SK-N-SH (cell line): Measurements from ENCODE around the gene METTL17. TPM values are rescaled to one million over a fixed set of nuclear protein-coding genes. Genes with fewer than 3 reads are reported as not detected.

ENCODE experiments used
- CTCF ChIA-PET: fragments of 300-600, 350-600 bp; formaldehyde crosslinking; extraction: SDS; loops from one replicate; lab custom pipeline; 2021; lab: Yijun Ruan, JAX
- POLR2A ChIA-PET: fragments of 350-600 bp; sonication (Branson Sonifier 250); formaldehyde crosslinking; extraction: SDS; loops from one replicate; lab custom pipeline; 2020; ENCODE audit warnings: antibody characterized with exemption, inconsistent platforms; lab: Yijun Ruan, JAX
- DNase-seq: peaks from one replicate; pipeline ENCODE4 v3.0.0; 2012
- H2AFZ ChIP-seq: fragments of 200-600 bp; sonication (generic); 2 replicates; pipeline ENCODE4 v1.8.1; 2016; ENCODE audit warnings: antibody characterized with exemption, mild to moderate bottlenecking, low read depth
- H3F3A ChIP-seq: fragments of 200-600 bp; sonication (generic); replicated peaks from 2 replicates; pipeline ENCODE3; 2016; ENCODE audit warnings: antibody characterized with exemption, mild to moderate bottlenecking; ENCODE audit not compliant: insufficient read depth
- H3K27ac ChIP-seq, 2 experiments: fragments of 200-500 bp in 1 of 2; fragments of 200-600 bp in 1 of 2; sonication (Bioruptor generic) in 1 of 2; sonication (generic), shearing (Covaris generic) in 1 of 2; 2 replicates each; pipeline versions ENCODE4 v1.5.1 to v1.6.1; 2014 to 2016; ENCODE audit warnings: low read depth in 2 of 2, inconsistent platforms in 1 of 2, low read length in 1 of 2, mild to moderate bottlenecking in 1 of 2, mixed read lengths in 1 of 2
- H3K27me3 ChIP-seq: fragments of 200-600 bp; sonication (generic), shearing (Covaris generic); 2 replicates; pipeline ENCODE4 v1.6.1; 2016; ENCODE audit warnings: mixed run types; ENCODE audit not compliant: insufficient read depth
- H3K36me3 ChIP-seq, 2 experiments: fragments of 200-500 bp in 1 of 2; fragments of 200-600 bp in 1 of 2; sonication (Bioruptor generic) in 1 of 2; sonication (generic) in 1 of 2; replicated peaks in 1 of 2; 2 replicates each; pipeline versions ENCODE3 to v1.5.1; 2014 to 2016; ENCODE audit warnings: low read length in 1 of 2, mild to moderate bottlenecking in 1 of 2; ENCODE audit not compliant: insufficient read depth in 2 of 2, control insufficient read depth in 1 of 2
- H3K4me1 ChIP-seq, 2 experiments: fragments of 200-500 bp in 1 of 2; fragments of 200-600 bp in 1 of 2; sonication (Bioruptor generic) in 1 of 2; sonication (generic), shearing (Covaris generic) in 1 of 2; 2 replicates each; pipeline versions ENCODE4 v1.5.1 to v1.6.1; 2014 to 2016; ENCODE audit warnings: low read depth in 1 of 2, low read length in 1 of 2, mixed run types in 1 of 2; ENCODE audit not compliant: insufficient read depth in 2 of 2, control insufficient read depth in 1 of 2
- H3K4me2 ChIP-seq: fragments of 200-600 bp; sonication (generic), shearing (Covaris generic); 2 replicates; pipeline ENCODE4 v1.6.1; 2017; ENCODE audit warnings: mixed run types
- H3K4me3 ChIP-seq, 2 experiments: fragments of 200-500 bp in 1 of 2; fragments of 200-600 bp in 1 of 2; sonication (Bioruptor generic) in 1 of 2; sonication (generic), shearing (Covaris generic) in 1 of 2; 2 replicates each; pipeline versions ENCODE4 v1.5.1 to v1.8.1; 2014 to 2016; ENCODE audit warnings: low read depth in 2 of 2, inconsistent platforms in 1 of 2, low read length in 1 of 2, mild to moderate bottlenecking in 1 of 2, mixed read lengths in 1 of 2, moderate library complexity in 1 of 2
- H3K79me2 ChIP-seq: fragments of 200-600 bp; sonication (generic); 2 replicates; pipeline ENCODE4 v1.8.1; 2017; ENCODE audit warnings: mild to moderate bottlenecking; ENCODE audit not compliant: insufficient read depth
- H3K9ac ChIP-seq: fragments of 200-600 bp; sonication (generic); 2 replicates; pipeline ENCODE4 v1.6.1; 2017; ENCODE audit warnings: mixed run types
- H3K9me2 ChIP-seq: fragments of 200-600 bp; sonication (generic); 2 replicates; pipeline ENCODE4 v1.6.1; 2017; ENCODE audit warnings: mixed run types
- H3K9me3 ChIP-seq: fragments of 200-600 bp; sonication (generic); 2 replicates; pipeline ENCODE4 v1.6.1; 2017; ENCODE audit warnings: mixed run types, mild to moderate bottlenecking, moderate library complexity
- H4K20me1 ChIP-seq: fragments of 200-600 bp; sonication (generic); 2 replicates; pipeline ENCODE4 v1.6.1; 2017; ENCODE audit warnings: mild to moderate bottlenecking, mixed run types; ENCODE audit not compliant: insufficient read depth
- ELF1 ChIP-seq: IDR thresholded peaks from 2 replicates; pipeline ENCODE4 v1.4.0; 2012
- EZH2phosphoT487 ChIP-seq: fragments of 200-600 bp; sonication (generic); IDR thresholded peaks from 2 replicates; pipeline ENCODE4 v1.6.1; 2017; ENCODE audit warnings: low read depth, mixed run types, mild to moderate bottlenecking, antibody characterized with exemption, moderate library complexity, borderline replicate concordance
- FOXJ3 ChIP-seq: sonication (generic); formaldehyde crosslinking; IDR thresholded peaks from 2 replicates; pipeline ENCODE4 v1.5.1; 2020; ENCODE audit warnings: mild to moderate bottlenecking, missing genetic modification reagents
- GATA2 ChIP-seq: sonication (generic); formaldehyde crosslinking; IDR thresholded peaks from 2 replicates; pipeline ENCODE4 v1.5.0; 2020; ENCODE audit warnings: mild to moderate bottlenecking, missing genetic modification reagents
- JUND ChIP-seq: IDR thresholded peaks from 2 replicates; pipeline ENCODE4 v1.4.0; 2012
- NRF1 ChIP-seq: IDR thresholded peaks from 2 replicates; pipeline ENCODE4 v1.6.1; 2012; ENCODE audit warnings: low read depth, mild to moderate bottlenecking, low read length
- POLR2AphosphoS5 ChIP-seq: IDR thresholded peaks from 2 replicates; pipeline ENCODE4 v1.6.1; 2012; ENCODE audit warnings: low read depth, low read length
- RFX5 ChIP-seq: IDR thresholded peaks from 2 replicates; pipeline ENCODE4 v1.6.1; 2012; ENCODE audit warnings: mild to moderate bottlenecking, improper control_type of control experiment, low read length
- TAF1 ChIP-seq: IDR thresholded peaks from 2 replicates; pipeline ENCODE4 v1.6.1; 2012; ENCODE audit warnings: low read depth, mild to moderate bottlenecking, low read length, moderate library complexity, borderline replicate concordance
- TEAD4 ChIP-seq: IDR thresholded peaks from 2 replicates; pipeline ENCODE4 v1.4.0; 2012; ENCODE audit warnings: mild to moderate bottlenecking, borderline replicate concordance; ENCODE audit not compliant: insufficient read depth
- YY1 ChIP-seq: IDR thresholded peaks from 2 replicates; pipeline ENCODE4 v1.4.0; 2012; ENCODE audit warnings: low read depth, mild to moderate bottlenecking
- WGBS: methylation state at CpG from one replicate; pipeline ENCODE4 v1.1.6; 2017; ENCODE audit warnings: low lambda C conversion rate; 5-methylcytosine and 5-hydroxymethylcytosine counted together
- polyA plus RNA-seq, 3 experiments: library from polyadenylated mRNA; depleted of rRNA; stranded (reverse); fragments of >200 nt; gene quantifications; 2 replicates each; pipeline ENCODE4 v1.2.3, GENCODE V29; 2012
- TF ChIP-seq, protein P1 (sequence below): IDR thresholded peaks from 2 replicates; pipeline ENCODE4 v1.4.0; 2012; ENCODE audit warnings: low read depth, borderline replicate concordance

The METTL17 gene
- polyA plus RNA-seq, 1 of the 3 experiments (the other 2 are of a cell fraction), result 104 TPM

DNA sequence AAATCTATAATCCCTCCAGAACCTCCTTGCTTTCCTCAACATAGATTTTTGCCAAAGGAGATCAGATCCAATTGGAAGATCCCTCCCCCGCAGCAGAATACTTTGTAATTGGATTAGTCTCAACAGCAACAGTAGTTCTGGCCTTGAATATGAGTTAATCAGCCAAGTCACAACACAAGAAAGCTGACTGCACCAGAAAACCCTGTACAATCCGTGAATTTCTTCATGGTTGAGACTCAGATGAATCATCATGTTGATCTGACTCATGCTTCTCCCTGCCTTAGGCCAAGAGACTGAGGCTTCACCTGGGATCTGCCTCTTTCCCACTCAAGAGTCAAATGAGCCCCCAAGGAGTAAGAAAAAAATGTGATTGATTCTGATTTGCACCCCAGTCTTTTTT is 3.0 kb upstream of the METTL17 start (continued):
- TF ChIP-seq, protein P1, sequence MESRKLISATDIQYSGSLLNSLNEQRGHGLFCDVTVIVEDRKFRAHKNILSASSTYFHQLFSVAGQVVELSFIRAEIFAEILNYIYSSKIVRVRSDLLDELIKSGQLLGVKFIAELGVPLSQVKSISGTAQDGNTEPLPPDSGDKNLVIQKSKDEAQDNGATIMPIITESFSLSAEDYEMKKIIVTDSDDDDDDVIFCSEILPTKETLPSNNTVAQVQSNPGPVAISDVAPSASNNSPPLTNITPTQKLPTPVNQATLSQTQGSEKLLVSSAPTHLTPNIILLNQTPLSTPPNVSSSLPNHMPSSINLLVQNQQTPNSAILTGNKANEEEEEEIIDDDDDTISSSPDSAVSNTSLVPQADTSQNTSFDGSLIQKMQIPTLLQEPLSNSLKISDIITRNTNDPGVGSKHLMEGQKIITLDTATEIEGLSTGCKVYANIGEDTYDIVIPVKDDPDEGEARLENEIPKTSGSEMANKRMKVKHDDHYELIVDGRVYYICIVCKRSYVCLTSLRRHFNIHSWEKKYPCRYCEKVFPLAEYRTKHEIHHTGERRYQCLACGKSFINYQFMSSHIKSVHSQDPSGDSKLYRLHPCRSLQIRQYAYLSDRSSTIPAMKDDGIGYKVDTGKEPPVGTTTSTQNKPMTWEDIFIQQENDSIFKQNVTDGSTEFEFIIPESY, result no peak
- TF ChIP-seq JUND (peak; percentile 76), GATA2 (CRISPR knock-in tag) (no peak)
- TF ChIP-seq, all 33 proteins: peak for 4

DNA sequence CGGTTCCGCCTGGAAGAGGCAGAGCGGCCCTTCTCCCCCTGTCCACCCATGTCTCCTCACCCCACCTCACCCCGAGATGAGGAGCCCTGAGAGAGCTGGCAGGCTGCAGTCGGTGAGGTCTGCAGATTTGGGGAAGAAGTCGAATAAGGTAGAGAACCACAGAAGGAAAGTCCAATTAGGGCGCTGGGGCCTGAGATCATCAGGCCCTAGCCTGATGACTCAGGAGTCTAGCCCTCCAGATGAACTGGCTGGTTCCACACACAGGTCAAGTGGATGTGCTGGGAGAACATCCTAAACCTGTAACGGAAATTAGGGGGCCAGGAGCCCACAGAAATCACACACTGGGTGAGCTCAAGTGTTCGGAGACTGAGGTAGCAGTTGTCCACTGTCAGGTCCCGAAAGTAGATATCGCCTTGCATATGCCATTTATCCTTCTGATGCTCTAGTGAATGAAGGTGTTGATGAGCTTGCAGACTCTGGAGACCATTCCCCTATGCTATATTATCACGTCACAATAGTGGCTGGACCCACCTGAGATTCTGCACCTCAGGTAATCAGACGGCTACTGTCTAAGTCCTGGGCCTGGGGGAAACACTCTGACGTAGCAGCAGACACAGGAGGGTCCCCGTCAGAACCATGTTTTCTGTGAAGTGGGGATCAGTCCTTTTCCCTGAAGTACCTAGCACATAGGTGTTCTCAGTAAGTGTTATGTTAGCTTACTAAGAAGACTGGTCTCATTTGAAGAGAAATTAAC is 886 bp upstream of the METTL17 start:
- H3K27me3 ChIP-seq, result no peaks in the 10 kb centered on the region
- 0 out of 2 replicates have a peak, but pooled peaks cover 6% of the 10 kb centered on the region for H4K20me1 ChIP-seq
- H3K9ac ChIP-seq, result no peak overlapping the region; the same call in 1 of the 2 replicates
- DNase-seq, result no peak
- 94% methylated on average over 9 of the region's 15 CpGs for WGBS
- peaks cover 10 to 29% of the 10 kb centered on the region in 2 experiments for H3K4me1 ChIP-seq
- H3K9me2 ChIP-seq, result no peaks in the 10 kb centered on the region
- no peak for TF ChIP-seq RFX5
- no peak for TF ChIP-seq EZH2phosphoT487
- TF ChIP-seq ELF1, result no peak
- no peak for TF ChIP-seq POLR2AphosphoS5
- TF ChIP-seq FOXJ3 (CRISPR knock-in tag), result no peak
- TF ChIP-seq TEAD4, result no peak
- no peak for TF ChIP-seq YY1
- peak overlapping the region; percentile 59 to 84 for H3K27ac ChIP-seq
- H3F3A ChIP-seq, result peaks cover 13% of the 10 kb centered on the region
- H3K9me3 ChIP-seq, result no peaks in the 10 kb centered on the region
- POLR2A ChIA-PET, result interaction anchor here (0.6 kb wide), 1 partner anchor 14 kb away, joined by 4 read pairs; no protein-coding TSS in a partner anchor
- peak overlapping the region; percentile 91 for H2AFZ ChIP-seq
- peak overlapping the region; percentile 39 for H3K4me2 ChIP-seq
- peaks cover 30% of the 10 kb centered on the region for H3K79me2 ChIP-seq
- peak overlapping the region in 1 of 2 experiments; percentile 95; a peak in 1 of 4 replicates for H3K4me3 ChIP-seq
- CTCF ChIA-PET, result interaction anchor here (1.1 to 2.8 kb wide), 3 partner anchors 17 to 51 kb away, joined by 3 to 22 read pairs (median 6); no protein-coding TSS in a partner anchor
- peaks cover 17 to 30% of the 10 kb centered on the region in 2 experiments for H3K36me3 ChIP-seq

DNA sequence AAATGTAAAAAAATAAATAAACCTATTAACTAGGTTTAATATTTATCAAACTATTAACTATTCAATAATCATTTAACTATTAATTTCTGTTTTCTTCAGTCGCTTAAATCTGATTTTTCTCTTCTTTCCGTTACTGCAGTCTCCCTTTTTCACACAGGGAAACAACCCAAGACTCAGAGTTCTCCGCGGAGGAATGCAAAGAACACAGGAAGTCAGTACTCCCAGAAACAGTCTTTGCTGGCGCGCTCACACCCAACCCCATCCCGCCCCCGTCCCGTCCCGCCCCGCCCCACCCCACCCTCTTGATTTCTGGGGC is 351 bp upstream of the METTL17 start:
- POLR2A ChIA-PET, result no interaction called here
- Histone ChIP-seq H3K4me2 (peak overlapping the region; percentile 39), H3K36me3 (peaks cover 22 to 36% of the 10 kb centered on the region in 2 experiments), H3K27me3 (no peaks in the 10 kb centered on the region), H3K9ac (no peak overlapping the region; the same call in 1 of the 2 replicates), H3K27ac (peak overlapping the region; percentile 59 to 84), H3K9me3 (no peaks in the 10 kb centered on the region), H3K4me1 (peaks cover 10 to 29% of the 10 kb centered on the region in 2 experiments), H3K79me2 (peaks cover 30% of the 10 kb centered on the region), H4K20me1 (0 out of 2 replicates have a peak, but pooled peaks cover 6% of the 10 kb centered on the region), H3F3A (peaks cover 13% of the 10 kb centered on the region), H3K9me2 (no peaks in the 10 kb centered on the region), H3K4me3 (peak overlapping the region in 1 of 2 experiments; percentile 95; a peak in 2 of 4 replicates), H2AFZ (peak overlapping the region; percentile 91)
- under 1% methylated on average over 11 of the region's 11 CpGs for WGBS
- DNase-seq, result no peak
- TF ChIP-seq NRF1, result no peak
- TF ChIP-seq TAF1, result peak; percentile 63
- peak; percentile 66; the same call in 1 of the 2 replicates for TF ChIP-seq POLR2AphosphoS5
- CTCF ChIA-PET, result interaction anchor here (1.1 to 2.8 kb wide), 4 partner anchors 18 to 115 kb away, joined by 3 to 22 read pairs (median 6); no protein-coding TSS in a partner anchor
